ENCODE measurements around the gene AUP1. TPM values are rescaled to one million over a fixed set of nuclear protein-coding genes. Genes with fewer than 3 reads are reported as not detected.

Gene AUP1
- total RNA-seq, 4 donors from 2014 or later = 62.7 to 92.1 (median 86.2) TPM

- H3K36me3 ChIP-seq = peaks cover 0 to 11% of the 10 kb centered on the region in 2 donors
- H3K4me1 ChIP-seq = peaks cover 0 to 58% (median 15%) of the 10 kb centered on the region in 3 donors
- H3K27me3 ChIP-seq = no peaks in the 10 kb centered on the region
- 75 to 86% methylated on average over 5 to 13 of the region's 21 CpGs for WGBS, 2 donors (ENCODE audit: low coverage in 1 of 2)
- TF ChIP-seq CTCF (IDR thresholded peaks at IDR 0.05) (no peak), EP300 (IDR thresholded peaks at IDR 0.05) (no peak), POLR2AphosphoS5 (IDR thresholded peaks at IDR 0.05) (no peak), POLR2A (IDR thresholded peaks at IDR 0.05) (no peak)
- no peak for ATAC-seq
- no peak overlapping the region for H3K4me3 ChIP-seq
- H3K9me3 ChIP-seq = no peaks in the 10 kb centered on the region
- H3K27ac ChIP-seq = peak overlapping the region in 2 of 4 donors; percentile 91 to 92
Measured at GRCh38 chr2:74551942-74552913, 22.7 kb upstream of the AUP1 start.

GRCh38 chr2:74551530-74551929 lies 22.0 kb upstream of the AUP1 start:
- Histone ChIP-seq H3K27me3 (no peaks in the 10 kb centered on the region), H3K4me3 (no peak overlapping the region), H3K36me3 (peaks cover 0 to 7% of the 10 kb centered on the region in 2 donors), H3K9me3 (no peaks in the 10 kb centered on the region), H3K4me1 (peaks cover 0 to 58% (median 15%) of the 10 kb centered on the region in 3 donors), H3K27ac (no peak overlapping the region)
- ATAC-seq = no peak
- no peak for TF ChIP-seq CTCF (IDR thresholded peaks at IDR 0.05)
- TF ChIP-seq POLR2A (IDR thresholded peaks at IDR 0.05) = no peak
- TF ChIP-seq POLR2AphosphoS5 (IDR thresholded peaks at IDR 0.05) = no peak
- TF ChIP-seq EP300 (IDR thresholded peaks at IDR 0.05) = no peak

GRCh38 chr2:74550231-74550630 lies 20.7 kb upstream of the AUP1 start:
- H3K4me1 ChIP-seq = peaks cover 0 to 49% (median 11%) of the 10 kb centered on the region in 3 donors
- WGBS, 2 donors (ENCODE audit: low coverage in 1 of 2) = 67 to 100% methylated on average over 1 of the region's 7 CpGs
- no peaks in the 10 kb centered on the region for H3K9me3 ChIP-seq
- H3K4me3 ChIP-seq = no peak overlapping the region
- H3K27me3 ChIP-seq = no peaks in the 10 kb centered on the region
- no peak for ATAC-seq
- TF ChIP-seq CTCF (IDR thresholded peaks at IDR 0.05) (no peak), POLR2AphosphoS5 (IDR thresholded peaks at IDR 0.05) (no peak), POLR2A (IDR thresholded peaks at IDR 0.05) (no peak), EP300 (IDR thresholded peaks at IDR 0.05) (no peak)
- no peak overlapping the region for H3K27ac ChIP-seq
- no peaks in the 10 kb centered on the region for H3K36me3 ChIP-seq

GRCh38 chr2:74548900-74549826 lies 19.7 kb upstream of the AUP1 start:
- H3K36me3 ChIP-seq = no peaks in the 10 kb centered on the region
- ATAC-seq = peak; percentile 84
- TF ChIP-seq POLR2A (IDR thresholded peaks at IDR 0.05) (peak; percentile 41 to 46), EP300 (IDR thresholded peaks at IDR 0.05) (no peak), CTCF (IDR thresholded peaks at IDR 0.05) (peak in 1 of 4 experiments; percentile 35)
- 3% methylated on average over 5 of the region's 85 CpGs; no CpG with 5 or more reads in 1 of the 2 donors for WGBS, 2 donors (ENCODE audit: low coverage in 1 of 2)
- no peaks in the 10 kb centered on the region for H3K27me3 ChIP-seq
- no peaks in the 10 kb centered on the region for H3K9me3 ChIP-seq
- H3K4me1 ChIP-seq = peaks cover 0 to 43% (median 9%) of the 10 kb centered on the region in 3 donors
- peak overlapping the region; percentile 10 to 85 (median 78) for H3K27ac ChIP-seq
- H3K4me3 ChIP-seq = peak overlapping the region; percentile 21 to 69

All from gastroesophageal sphincter (tissue), 4 donors.